NB4 (cell line): Measurements from ENCODE around the gene ZNF267.

Source experiments
- MYC ChIP-seq: IDR thresholded peaks from 2 replicates; pipeline ENCODE4 v1.6.1; 2011; ENCODE audit warnings: low read depth, low read length
- POLR2A ChIP-seq: IDR thresholded peaks from 2 replicates; pipeline ENCODE4 v1.6.1; 2011; ENCODE audit warnings: mild to moderate bottlenecking; ENCODE audit not compliant: insufficient read length; ENCODE audit errors: extremely low read depth
- TF ChIP-seq, protein P1 (sequence below): IDR thresholded peaks from one replicate; pipeline ENCODE4 v1.5.1; 2012; ENCODE audit warnings: low read depth, low read length
- TF ChIP-seq, protein P2 (sequence below): IDR thresholded peaks from 2 replicates; pipeline ENCODE4 v1.6.1; 2011; ENCODE audit warnings: low read depth, low read length

DNA sequence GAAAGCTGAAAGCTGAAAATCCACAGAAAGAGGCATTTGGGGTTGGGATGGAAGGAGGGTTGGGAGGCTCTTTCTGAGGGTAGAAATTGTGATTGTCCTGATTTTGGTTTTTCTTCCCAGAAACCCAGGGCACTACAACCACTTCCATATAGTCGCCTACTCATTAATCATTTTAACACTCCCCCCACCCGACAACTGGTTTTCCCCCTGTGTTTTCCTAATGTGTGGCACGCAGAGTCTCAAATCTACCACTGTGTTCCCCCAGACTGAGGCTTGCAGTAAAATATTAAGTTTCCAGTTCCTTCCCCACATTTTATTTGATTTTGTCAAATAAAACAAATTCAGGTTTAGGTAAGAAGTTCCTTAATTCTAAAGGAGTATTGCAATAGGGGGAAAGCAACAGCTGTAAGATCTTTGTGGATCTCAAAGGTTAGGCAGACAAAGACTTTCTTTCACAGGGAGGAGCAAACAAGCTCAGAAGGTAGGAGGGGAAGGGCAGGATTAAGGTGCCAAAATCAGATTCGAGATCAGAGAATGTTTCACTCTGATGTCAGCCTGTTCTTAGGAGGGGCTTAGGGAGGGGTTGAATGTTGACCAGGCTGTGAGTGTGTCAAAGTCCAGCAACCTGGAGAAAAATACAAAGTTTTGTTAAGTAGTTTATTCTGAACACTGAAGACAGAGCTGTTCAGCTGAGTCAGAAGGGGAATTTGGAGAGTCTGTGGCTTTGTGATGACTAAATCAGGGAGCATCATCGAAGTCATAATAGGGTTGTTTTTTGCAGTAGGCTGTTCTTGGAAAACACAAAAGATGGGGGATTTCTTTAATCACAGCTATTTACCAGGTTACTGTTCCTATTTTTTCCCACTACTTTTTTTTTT is 3.6 kb downstream of the ZNF267 start:
- TF ChIP-seq, protein P1, sequence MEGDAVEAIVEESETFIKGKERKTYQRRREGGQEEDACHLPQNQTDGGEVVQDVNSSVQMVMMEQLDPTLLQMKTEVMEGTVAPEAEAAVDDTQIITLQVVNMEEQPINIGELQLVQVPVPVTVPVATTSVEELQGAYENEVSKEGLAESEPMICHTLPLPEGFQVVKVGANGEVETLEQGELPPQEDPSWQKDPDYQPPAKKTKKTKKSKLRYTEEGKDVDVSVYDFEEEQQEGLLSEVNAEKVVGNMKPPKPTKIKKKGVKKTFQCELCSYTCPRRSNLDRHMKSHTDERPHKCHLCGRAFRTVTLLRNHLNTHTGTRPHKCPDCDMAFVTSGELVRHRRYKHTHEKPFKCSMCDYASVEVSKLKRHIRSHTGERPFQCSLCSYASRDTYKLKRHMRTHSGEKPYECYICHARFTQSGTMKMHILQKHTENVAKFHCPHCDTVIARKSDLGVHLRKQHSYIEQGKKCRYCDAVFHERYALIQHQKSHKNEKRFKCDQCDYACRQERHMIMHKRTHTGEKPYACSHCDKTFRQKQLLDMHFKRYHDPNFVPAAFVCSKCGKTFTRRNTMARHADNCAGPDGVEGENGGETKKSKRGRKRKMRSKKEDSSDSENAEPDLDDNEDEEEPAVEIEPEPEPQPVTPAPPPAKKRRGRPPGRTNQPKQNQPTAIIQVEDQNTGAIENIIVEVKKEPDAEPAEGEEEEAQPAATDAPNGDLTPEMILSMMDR = no peak
- no peak for TF ChIP-seq POLR2A
- no peak for TF ChIP-seq MYC
- TF ChIP-seq, protein P2, sequence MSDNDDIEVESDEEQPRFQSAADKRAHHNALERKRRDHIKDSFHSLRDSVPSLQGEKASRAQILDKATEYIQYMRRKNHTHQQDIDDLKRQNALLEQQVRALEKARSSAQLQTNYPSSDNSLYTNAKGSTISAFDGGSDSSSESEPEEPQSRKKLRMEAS = no peak
